NOMO-1 treated with DMSO at 0.1 percent for 48 hours (cell line): Measurements from ENCODE around the gene ZNF256.

ENCODE experiments used
- DNase-seq: peaks from one replicate; lab custom pipeline; 2025; ENCODE audit not compliant: unreplicated experiment; lab: John Stamatoyannopoulos, UW

Gene ZNF256

DNA sequence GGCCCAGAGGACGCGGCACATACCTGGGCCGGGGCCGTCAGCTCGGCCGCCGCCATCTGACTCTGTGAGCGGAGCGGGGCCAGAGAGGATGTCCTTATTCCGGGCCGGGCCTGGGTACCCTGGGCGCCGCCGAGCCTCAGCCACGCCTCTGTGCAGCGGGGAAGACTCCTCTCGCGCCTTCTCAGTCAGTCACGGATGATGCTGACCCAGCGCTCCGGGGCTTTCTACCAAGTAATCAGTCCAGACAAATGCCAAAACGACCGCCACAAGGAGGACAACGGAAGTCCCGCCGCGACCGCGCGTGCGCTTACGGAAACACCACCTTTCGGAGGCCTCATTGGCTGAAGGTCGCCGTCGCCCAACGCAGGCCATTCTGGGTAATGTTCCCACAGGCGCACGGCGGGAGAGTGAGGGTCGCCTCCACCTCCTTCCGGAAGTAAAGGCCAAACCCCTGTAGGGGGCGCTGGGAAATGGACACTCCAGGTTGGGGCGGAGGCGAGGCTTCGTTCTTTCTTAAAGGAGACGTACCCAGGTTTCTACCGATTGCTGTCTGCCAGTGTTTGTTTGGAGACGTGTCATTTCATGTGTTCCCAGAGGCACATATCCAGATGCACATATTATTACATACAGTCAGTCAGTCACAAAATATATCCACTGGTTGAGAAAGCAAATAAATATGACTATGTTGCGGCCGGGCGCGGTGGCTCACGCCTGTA, at the start of gene ZNF256:
Gene ZNF256 (minus strand): TSS at position 288 of the 716 bp plus-strand sequence. CDS start 232 bp downstream, at position 56.
- DNase-seq, result peak; percentile 84

DNA sequence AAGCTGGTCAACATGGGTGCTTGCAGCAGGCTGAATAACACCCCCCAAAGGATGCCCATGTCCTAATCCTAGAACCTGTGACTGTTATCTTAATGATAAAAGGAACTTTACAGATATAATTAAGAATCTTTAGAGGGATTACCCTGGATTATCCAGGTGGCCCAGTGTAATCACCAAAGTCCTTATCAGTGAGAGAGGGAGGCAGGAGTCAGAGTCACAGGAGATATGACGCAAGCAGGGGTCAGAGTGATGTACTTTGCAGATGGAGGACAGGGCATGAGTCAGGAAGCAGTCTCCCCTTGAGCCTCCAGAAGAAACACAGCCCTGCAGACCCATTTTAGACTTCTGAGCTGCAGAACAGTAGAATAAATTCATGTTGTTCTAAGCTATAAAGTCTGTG, 45.3 kb upstream of the ZNF256 start:
- no peak for DNase-seq

DNA sequence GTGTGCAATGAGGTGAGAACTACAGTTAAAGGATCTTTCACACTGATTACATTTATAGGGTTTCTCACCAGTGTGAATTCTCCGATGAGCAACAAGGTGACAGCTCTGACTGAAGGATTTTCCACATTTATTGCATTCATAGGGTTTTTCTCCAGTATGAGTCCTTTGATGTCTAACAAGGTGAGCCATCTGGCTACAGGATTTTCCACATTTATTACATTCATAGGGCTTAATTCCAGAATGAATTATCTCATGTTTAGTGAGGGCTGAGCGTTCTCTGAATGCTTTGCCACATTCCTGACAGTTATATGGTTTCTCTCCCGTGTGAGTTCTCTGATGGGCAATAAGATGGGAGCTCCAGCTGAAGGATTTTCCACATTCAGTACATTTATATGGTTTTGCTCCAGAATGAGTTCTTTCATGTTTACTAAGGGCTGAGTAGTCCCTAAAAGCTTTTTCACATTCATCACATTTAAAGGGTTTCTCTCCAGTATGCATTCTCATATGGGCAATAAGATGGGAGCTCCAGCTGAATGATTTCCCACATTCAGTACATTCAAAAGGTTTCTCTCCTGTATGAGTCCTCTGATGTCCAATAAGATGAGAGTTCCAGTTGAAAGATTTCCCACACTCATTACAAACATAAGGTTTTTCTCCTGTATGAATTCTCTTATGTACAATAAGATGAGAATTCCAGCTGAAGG, 31.2 kb upstream of the ZNF256 start:
- no peak for DNase-seq

DNA sequence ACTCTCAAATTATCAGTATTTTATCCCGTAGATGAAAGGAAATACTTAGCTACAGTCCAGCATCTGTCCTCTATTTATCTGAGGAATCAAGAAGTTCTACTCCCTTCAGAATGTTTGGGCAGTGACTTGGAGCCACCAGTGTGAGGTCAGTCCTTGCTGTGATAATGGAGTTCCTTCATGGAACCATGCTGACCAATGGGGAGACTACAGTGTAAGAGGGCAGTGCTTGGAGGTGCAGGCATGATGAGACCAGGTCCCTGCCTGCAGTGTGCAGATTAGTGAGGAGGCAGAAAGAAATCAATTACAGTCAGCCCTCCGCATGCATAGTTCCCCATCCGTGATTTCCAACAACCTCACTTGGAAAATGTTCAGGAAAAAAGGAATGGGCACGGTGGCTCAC, 26.9 kb upstream of the ZNF256 start, which contains the start of gene C19orf18:
Gene C19orf18 (minus strand): TSS at position 101 of the 400 bp plus-strand sequence. CDS start 102 bp downstream, outside the sequence.
- no peak for DNase-seq

DNA sequence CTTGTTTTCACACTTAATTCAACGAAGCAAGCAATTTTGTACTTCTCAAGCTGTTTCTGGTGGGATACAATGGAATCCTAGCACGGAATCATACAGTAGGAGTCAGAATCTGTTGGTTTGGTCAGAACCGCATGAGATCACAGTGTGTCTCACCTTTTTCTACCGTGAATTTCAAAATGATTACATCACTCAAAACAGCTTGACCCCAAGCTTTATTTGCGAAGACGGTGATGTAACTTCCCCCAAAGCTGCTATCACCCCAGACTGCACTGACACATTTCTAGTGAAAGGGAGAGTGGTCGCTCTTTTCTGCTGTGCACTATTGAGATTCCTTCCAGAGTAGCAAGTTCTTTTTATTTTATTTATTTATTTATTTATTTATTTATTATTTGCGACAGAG, 17.3 kb upstream of the ZNF256 start:
- DNase-seq, result no peak

DNA sequence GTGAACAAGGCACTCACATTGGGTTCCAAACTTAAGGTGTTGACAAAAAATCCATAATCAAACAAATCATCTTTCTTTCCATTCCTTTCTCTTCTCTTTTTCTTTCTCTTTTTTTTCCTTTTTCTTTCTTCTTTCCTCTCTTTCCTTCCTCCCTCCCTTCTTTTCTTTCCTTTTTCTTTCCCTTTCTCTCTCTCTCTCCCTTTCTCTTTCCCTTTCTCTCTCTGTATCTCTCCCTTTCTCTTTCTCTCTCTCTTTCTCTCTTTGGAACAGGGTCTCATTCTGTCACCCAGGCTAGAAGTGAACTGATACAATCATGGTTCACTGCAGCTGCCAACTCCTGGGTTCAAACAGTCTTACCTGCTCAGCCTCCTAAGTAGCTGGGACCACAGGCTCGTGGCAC, 14.3 kb upstream of the ZNF256 start:
- DNase-seq, result no peak

DNA sequence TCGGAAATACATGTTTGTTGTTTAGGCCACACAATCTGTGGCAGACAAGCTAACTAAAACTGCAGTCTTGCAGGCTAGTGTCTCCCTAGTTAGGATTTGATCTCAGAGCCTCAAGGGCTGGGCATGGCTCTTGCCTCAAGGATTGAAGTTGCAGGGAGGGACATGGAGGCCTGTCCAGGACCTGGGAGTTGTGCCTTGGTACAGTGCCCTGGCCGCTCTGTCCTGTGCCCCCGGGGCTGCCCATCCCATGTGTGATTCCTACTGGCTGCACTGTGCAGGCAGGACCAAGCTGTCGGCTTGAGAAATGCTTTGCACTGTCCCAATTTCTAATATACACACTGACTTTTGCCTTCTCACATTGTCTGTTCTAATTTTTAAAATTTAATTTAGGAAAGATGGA, 7.5 kb upstream of the ZNF256 start:
- DNase-seq, result no peak

DNA sequence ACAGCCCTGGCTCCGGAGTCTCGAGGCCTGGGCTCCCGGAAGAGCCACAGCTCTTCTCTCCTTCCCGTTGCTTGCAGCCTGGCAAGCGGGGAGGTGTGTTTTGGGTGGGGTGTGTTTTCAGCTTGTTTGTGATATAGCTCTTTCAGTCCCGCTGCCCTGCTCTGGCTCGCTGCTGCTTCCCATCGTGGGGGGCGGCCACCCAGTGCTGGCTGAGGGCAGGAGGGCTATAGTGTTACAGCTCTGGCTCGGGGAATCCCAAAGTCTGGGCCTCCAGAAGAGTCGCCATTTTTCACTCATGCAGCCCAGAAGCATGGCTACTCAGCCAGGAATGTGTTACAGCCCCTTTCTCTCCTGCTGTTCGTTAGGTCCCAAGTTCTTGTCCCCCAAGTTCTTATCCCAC, 2.2 kb upstream of the ZNF256 start:
- no peak for DNase-seq

DNA sequence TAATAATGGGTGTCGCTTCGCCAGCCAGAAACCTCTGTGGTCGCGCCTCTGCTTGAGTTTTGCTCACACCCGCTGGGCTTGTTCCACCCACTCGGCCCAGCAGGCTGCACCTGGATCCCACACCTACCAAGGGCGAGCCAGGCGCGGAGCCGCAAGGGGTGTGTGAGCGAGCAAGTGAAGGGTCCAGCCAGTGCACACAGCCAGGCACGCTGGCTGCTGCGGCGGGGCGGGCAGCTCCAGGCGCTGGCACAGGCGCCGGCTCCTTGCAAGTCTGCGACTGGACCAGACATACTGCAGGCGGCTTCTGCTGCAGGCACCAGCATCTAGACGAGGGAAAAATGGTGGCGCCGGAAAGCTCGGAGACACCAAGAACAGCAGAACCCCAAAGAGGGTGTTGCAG, 1.8 kb upstream of the ZNF256 start:
- DNase-seq, result no peak

DNA sequence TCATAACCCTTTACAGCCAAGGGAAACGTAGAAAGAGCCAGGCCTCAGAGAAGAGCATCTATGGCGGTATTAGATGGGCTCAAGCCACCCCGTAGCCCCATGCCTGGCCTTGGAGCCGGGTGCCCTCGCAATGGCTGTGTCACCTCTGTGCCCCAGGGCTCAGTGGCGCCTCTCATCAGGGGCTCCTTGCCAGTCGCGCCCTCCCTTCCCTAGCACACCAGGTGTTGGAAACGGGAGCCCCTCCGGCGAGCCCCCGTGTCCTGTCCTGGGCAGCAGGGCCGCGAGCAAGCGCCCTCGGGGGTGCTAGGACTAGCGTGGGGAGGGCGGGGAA, 453 bp downstream of the ZNF256 start:
- no peak for DNase-seq

DNA sequence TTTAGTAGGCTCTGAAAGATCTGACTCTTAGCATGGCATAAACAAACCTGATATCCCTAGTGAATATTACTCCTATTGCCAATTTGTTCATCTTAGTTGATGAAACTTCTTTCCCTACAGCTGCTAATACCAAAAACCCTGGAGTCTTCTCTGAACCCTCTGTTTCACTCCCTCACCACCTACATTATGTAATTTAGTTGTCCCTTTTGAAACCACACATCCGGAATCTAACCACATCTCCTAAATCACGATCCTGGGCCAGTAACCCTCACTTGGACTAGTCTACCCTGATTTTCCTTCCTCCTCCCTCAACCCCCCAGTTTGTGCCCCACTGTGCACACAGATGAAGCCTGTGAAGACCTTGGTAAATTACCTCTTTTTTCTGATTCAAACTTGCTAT, 1.2 kb downstream of the ZNF256 start:
- peak; percentile 19 for DNase-seq

DNA sequence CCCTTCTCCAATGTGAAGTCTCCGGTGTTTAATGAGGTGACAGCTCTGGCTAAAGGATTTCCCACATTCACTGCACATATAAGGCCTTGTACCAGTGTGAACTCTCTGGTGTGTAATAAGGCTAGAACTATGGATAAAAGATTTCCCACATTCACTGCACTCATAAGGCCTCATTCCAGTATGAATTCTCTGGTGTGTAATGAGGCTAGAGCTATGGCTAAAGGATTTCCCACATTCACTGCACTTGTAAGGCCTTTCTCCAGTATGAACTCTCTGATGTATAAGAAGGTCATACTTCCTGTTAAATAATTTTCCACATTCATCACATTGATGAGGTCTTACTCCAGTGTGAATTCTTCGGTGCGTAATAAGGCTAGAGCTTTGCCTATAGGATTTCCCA, 5.9 kb downstream of the ZNF256 start:
- no peak for DNase-seq

DNA sequence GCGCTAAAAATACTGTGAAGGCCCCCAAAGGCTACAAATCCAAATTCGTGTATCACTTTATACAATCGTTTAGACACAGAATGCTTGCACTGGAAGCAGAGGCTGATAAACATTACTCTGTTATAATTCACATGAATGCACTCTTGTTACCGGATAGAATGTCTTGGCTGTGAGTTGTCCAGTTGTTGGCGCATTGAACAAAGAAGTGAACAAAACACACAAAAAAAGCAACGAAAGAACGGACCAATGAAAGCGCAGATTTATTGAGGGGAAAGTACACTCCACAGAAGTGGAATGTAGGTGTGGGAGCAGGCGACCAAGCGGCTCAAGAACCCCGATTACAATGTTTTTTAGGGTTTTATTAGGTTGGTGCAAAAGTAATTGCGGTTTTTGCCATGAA, 11.8 kb downstream of the ZNF256 start:
- no peak for DNase-seq

DNA sequence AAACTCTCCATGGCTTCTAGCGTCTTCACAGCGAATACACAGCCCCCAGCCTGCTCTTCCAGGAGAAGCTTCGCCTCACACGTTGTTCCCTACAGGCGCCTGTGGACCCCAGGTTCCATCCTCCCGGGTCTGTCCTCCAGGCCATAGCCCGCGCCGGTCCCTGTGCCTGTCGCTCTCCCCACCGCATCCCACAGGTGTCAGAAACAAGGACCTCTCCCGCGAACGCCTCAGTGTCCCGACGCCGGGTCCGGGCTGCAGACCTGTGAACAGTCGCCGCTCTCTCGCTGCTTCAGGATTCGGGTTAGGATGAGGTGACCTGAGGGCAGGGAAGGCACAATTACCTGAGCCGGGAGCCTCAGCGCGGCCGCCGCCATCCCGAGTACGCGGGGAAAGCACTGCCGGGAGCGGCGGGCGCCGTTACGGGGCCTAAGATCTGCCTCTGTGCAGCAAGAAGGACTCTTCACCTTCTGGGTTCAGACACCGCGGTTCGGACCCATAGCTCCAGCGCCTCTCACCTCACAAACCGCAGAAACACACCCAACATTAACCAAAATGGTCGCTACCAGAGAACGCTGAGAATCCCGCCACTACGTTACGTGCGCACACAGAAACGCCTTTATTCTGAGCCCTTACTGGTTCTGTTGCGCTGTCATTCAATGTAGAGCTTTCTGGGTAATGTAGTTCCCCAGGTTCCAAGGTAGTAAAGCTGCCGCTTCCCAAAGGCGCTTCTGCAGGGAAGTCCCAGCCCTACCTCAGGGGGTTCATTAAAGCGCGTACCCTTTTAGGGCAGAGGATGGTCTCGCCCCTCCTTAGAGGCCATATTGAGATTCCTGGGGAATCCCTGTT, 12.5 kb downstream of the ZNF256 start, which contains the start of gene ZNF418:
Gene ZNF418 (minus strand): TSS at position 583 of the 846 bp plus-strand sequence. CDS start 1,580 bp downstream, outside the sequence.
- no peak for DNase-seq

DNA sequence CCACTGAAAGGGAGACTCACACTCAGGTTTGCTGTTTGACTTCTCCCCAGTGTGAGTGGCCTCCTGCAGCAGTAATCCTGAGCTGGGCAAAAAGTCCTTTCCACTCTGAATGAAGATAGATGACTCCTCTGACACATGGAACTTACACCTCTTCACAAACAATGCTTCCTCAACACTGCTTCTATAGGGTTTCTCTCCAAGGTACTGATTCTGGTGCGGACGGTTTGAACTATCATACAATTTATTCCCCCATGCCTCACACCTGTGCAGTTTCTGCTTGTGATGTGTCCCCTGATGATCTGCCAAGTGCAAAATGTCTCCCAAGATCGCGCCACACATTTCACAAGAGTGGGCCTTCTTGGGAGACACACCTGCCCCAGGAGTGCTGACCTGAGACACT, 19.9 kb downstream of the ZNF256 start:
- no peak for DNase-seq

DNA sequence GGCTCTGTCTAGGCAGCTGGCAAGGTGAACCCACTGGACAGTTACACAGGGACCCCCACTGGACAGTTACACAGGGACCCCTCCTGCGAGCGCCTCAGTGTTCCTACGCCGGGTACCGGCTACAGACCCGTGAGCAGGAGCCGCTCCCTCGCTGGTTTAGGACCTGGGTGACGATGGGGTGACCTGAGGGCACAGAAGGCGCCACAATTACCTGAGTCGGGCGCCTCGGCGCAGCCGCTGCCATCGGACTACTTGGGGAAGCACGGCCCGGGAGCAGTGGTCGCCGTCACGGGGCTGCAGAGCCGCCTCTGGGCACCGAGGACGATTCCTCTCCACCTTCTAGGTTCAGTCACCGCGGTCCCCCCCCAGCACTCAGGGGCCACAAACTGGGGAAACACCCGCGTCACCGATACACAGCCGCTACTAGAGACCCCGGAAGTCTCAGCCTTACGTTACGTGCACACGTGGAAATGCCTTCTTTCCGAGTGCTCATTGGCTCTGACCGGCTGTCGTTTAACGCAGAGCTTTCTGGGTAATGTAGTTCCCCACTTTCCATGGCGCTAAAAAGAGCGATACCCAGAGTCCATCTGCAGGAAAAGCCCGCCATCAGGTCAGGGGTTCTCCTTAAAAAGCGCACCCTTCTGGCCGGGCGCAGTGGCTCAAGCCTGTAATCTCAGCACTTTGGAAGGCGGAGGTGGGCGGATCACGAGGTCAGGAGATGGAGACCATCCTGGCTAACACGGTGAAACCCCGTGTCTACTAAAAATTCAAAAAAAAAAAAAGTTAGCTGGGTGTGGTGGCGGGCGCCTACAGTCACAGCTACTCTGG, 31.1 kb downstream of the ZNF256 start, which contains the start of gene ZNF417:
Gene ZNF417 (minus strand): TSS at position 425 of the 828 bp plus-strand sequence. CDS start 181 bp downstream, at position 244.
- peak; percentile 94 for DNase-seq

DNA sequence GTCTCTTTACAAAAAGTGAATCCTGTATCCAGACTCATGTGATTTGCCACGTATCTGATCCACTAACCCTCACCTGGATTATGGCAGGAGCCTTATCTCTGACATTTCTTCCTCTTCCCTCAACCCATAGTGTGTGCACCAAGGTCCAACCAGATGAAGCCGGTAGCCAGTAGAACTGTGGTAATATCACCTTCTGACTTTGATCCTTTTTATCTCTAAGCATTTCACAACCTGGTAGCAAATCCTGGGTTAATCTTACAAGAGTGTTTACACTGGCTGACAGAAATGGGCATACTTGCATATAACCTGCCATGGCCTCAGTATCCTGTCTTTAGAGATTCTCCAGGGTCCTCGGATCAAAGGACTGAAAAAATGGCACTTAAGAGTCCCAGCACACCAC, 33.0 kb downstream of the ZNF256 start:
- no peak for DNase-seq

DNA sequence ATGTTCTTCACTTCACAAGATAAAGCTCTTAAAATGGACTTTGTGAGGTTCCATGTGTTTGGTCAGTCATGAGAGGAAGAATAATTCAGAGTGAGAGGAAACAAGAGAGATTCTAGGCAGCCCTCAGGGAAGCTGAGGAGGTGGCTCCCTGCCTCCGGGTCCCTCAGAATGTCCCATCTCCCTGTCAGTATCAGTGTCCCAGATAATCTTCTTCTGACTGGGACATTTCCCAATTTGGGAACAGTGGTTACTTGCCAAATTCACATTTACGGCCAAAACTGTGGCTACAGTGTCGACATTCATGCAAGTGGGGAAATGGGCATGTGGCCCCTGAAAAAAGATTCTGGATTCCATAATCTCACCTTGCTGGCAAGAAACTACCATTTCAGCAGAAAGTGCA, 40.1 kb downstream of the ZNF256 start:
- no peak for DNase-seq

DNA sequence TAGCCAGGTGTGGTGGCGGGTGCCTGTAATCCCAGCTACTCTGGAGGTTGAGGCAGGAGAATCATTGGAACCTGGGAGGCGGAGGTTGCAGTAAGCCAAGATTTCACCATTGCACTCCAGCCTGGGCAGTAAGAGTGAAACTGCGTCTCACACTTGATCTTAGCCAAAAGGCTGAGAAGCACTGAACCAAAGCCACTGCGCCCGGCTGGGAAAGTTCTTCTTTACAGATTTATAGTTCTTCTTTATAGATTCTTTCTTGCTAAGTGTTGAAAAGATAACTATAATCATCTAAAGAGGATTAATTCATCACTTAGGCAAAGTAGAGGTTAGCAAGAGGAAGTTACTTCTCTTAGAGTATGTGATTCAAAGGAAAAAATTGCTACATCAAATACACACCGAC, 42.2 kb downstream of the ZNF256 start:
- DNase-seq, result no peak

DNA sequence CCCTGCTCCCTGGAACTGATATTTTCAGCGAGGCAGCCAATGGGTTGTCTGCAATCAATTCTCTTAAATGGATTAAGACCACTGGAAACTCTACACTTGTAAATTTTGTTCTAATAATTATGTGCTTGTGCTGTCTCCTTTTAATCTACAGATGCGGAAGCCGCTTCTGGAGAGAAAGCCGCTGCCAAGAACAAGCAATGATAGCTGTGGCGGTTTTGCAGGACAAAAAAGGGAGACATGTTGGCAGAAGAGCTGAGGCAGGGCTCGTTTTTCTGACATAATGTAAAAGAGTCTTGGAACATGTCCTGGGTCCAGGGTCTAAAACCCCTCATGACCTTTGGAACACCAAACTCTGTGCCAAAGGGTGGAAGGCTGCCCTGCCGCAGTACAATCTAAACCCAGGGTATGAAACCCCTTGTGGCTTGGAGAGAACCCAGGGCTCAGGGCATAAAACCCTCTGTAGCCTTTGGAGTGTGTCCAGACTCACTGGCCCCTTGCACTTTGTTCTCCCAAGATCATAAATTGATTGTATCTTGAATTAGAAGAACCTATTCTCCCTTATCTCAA, 43.8 kb downstream of the ZNF256 start:
- no peak for DNase-seq
